ENCODE measurements around the gene RIPOR3. TPM values are rescaled to one million over a fixed set of nuclear protein-coding genes. Genes with fewer than 3 reads are reported as not detected.
"Not testable (repeated sequence)": the region's sequence is repeated elsewhere in the genome, so short reads cannot be mapped to it uniquely, and the experiment has no call there.

Gene RIPOR3
- total RNA-seq, 2 experiments from 2014 or later: not detected

- Mint-ChIP-seq H3K36me3 (ENCODE audit: low read depth) (peaks cover 65% of the 10 kb centered on the region), H3K4me1 (ENCODE audit: low read depth) (peaks cover 42% of the 10 kb centered on the region)
- CTCF ChIA-PET: interaction anchor here (0.9 to 9.2 kb wide), 15 partner anchors 9 to 454 kb away, joined by 3 to 158 read pairs (median 10); partner anchors contain the start of gene PTPN1
Measured at GRCh38 chr20:50574108-50574507, 117.2 kb downstream of the RIPOR3 start.

GRCh38 chr20:50572938-50573777, 118.2 kb downstream of the RIPOR3 start:
- Mint-ChIP-seq H3K9me3 (ENCODE audit: insufficient read depth) (no peaks in the 10 kb centered on the region), H3K4me1 (ENCODE audit: low read depth) (peaks cover 47% of the 10 kb centered on the region), H3K27ac (peak overlapping the region; percentile 1), H3K4me3 (no peak overlapping the region), H3K27me3 (ENCODE audit: low read depth) (no peaks in the 10 kb centered on the region), H3K36me3 (ENCODE audit: low read depth) (peaks cover 62% of the 10 kb centered on the region)
- CTCF ChIA-PET: interaction anchor here (0.7 to 9.2 kb wide), 12 partner anchors 8 to 453 kb away, joined by 3 to 158 read pairs (median 6); partner anchors contain the start of gene PTPN1
- POLR2A ChIA-PET: no interaction called here
- DNase-seq (no peak), ATAC-seq (no peak)

More at GRCh38 chr20:50574108-50574507, 117.2 kb downstream of the RIPOR3 start:
- Mint-ChIP-seq H3K9me3 (ENCODE audit: insufficient read depth) (no peaks in the 10 kb centered on the region), H3K27me3 (ENCODE audit: low read depth) (no peaks in the 10 kb centered on the region), H3K27ac (peak overlapping the region; percentile 52), H3K4me3 (no peak overlapping the region)
- ATAC-seq (no peak), DNase-seq (no peak)
- POLR2A ChIA-PET: interaction anchor here (0.5 to 0.9 kb wide), 3 partner anchors 61 to 427 kb away, joined by 3 read pairs; no protein-coding TSS in a partner anchor

GRCh38 chr20:50571466-50571865, 119.9 kb downstream of the RIPOR3 start:
- POLR2A ChIA-PET: no interaction called here

GRCh38 chr20:50569864-50570836, 121.2 kb downstream of the RIPOR3 start:
- peak overlapping the region; percentile 85 for H3K27ac Mint-ChIP-seq
- H3K36me3 Mint-ChIP-seq (ENCODE audit: low read depth): peaks cover 70% of the 10 kb centered on the region
- H3K27me3 Mint-ChIP-seq (ENCODE audit: low read depth): no peaks in the 10 kb centered on the region
- DNase-seq: peak; percentile 62
- ChIA-PET POLR2A (interaction anchor here (0.7 to 1.5 kb wide), 7 partner anchors 47 to 379 kb away, joined by 3 to 10 read pairs (median 4); no protein-coding TSS in a partner anchor), CTCF (interaction anchor here (0.6 to 9.2 kb wide), 26 partner anchors 9 to 591 kb away, joined by 3 to 158 read pairs (median 4); partner anchors contain the start of gene PTPN1)
- H3K4me3 Mint-ChIP-seq: no peak overlapping the region
- ATAC-seq: peak; percentile 81
- H3K4me1 Mint-ChIP-seq (ENCODE audit: low read depth): peaks cover 49% of the 10 kb centered on the region
- H3K9me3 Mint-ChIP-seq (ENCODE audit: insufficient read depth): no peaks in the 10 kb centered on the region

More at GRCh38 chr20:50571466-50571865, 119.9 kb downstream of the RIPOR3 start:
- CTCF ChIA-PET: interaction anchor here (1.0 to 9.2 kb wide), 5 partner anchors 8 to 93 kb away, joined by 3 to 158 read pairs (median 6); partner anchors contain the start of gene PTPN1
- Mint-ChIP-seq H3K9me3 (ENCODE audit: insufficient read depth) (no peaks in the 10 kb centered on the region), H3K4me3 (no peak overlapping the region), H3K27ac (no peak overlapping the region), H3K36me3 (ENCODE audit: low read depth) (peaks cover 67% of the 10 kb centered on the region), H3K27me3 (ENCODE audit: low read depth) (no peaks in the 10 kb centered on the region), H3K4me1 (ENCODE audit: low read depth) (peaks cover 50% of the 10 kb centered on the region)
- ATAC-seq (no peak), DNase-seq (no peak)

- ChIA-PET POLR2A (interaction anchor here (1.5 kb wide), 1 partner anchor 58 kb away, joined by 8 read pairs; no protein-coding TSS in a partner anchor), CTCF (interaction anchor here (0.7 to 9.2 kb wide), 6 partner anchors 16 to 94 kb away, joined by 3 to 158 read pairs (median 4); partner anchors contain the start of gene PTPN1)
- ATAC-seq: peak; percentile 10
- not testable (repeated sequence) for H3K4me3 Mint-ChIP-seq; DNase-seq; H3K9me3 Mint-ChIP-seq (ENCODE audit: insufficient read depth); H3K27me3 Mint-ChIP-seq (ENCODE audit: low read depth)
- Mint-ChIP-seq H3K36me3 (ENCODE audit: low read depth) (peaks cover 70% of the 10 kb centered on the region), H3K27ac (peak overlapping the region; percentile 85), H3K4me1 (ENCODE audit: low read depth) (peaks cover 46% of the 10 kb centered on the region)
Measured at GRCh38 chr20:50569487-50569863, 121.9 kb downstream of the RIPOR3 start.

GRCh38 chr20:50568549-50568942, 122.8 kb downstream of the RIPOR3 start:
- Mint-ChIP-seq H3K4me3 (no peak overlapping the region), H3K36me3 (ENCODE audit: low read depth) (peaks cover 67% of the 10 kb centered on the region), H3K27ac (peak overlapping the region; percentile 31), H3K9me3 (ENCODE audit: insufficient read depth) (no peaks in the 10 kb centered on the region), H3K4me1 (ENCODE audit: low read depth) (peaks cover 44% of the 10 kb centered on the region), H3K27me3 (ENCODE audit: low read depth) (no peaks in the 10 kb centered on the region)
- ChIA-PET CTCF (interaction anchor here (1.0 to 1.4 kb wide), 2 partner anchors 55 to 85 kb away, joined by 3 read pairs; no protein-coding TSS in a partner anchor), POLR2A (interaction anchor here (0.6 kb wide), 1 partner anchor 22 kb away, joined by 3 read pairs; no protein-coding TSS in a partner anchor)
- DNase-seq (no peak), ATAC-seq (no peak)

- POLR2A ChIA-PET: interaction anchor here (0.6 kb wide), 1 partner anchor 21 kb away, joined by 3 read pairs; no protein-coding TSS in a partner anchor
- Mint-ChIP-seq H3K4me3 (no peak overlapping the region), H3K27me3 (ENCODE audit: low read depth) (no peaks in the 10 kb centered on the region), H3K9me3 (ENCODE audit: insufficient read depth) (no peaks in the 10 kb centered on the region), H3K36me3 (ENCODE audit: low read depth) (peaks cover 68% of the 10 kb centered on the region), H3K27ac (no peak overlapping the region), H3K4me1 (ENCODE audit: low read depth) (peaks cover 46% of the 10 kb centered on the region)
- CTCF ChIA-PET: interaction anchor here (1.4 kb wide), 1 partner anchor 55 kb away, joined by 3 read pairs; no protein-coding TSS in a partner anchor
- no peak for DNase-seq
- ATAC-seq: no peak
Measured at GRCh38 chr20:50567860-50568548, 123.3 kb downstream of the RIPOR3 start.

- ChIA-PET POLR2A (interaction anchor here (0.5 kb wide), 1 partner anchor 19 kb away, joined by 3 read pairs; no protein-coding TSS in a partner anchor), CTCF (interaction anchor here (1.5 to 4.7 kb wide), 3 partner anchors 9 to 89 kb away, joined by 5 to 19 read pairs (median 8); no protein-coding TSS in a partner anchor)
- Mint-ChIP-seq H3K4me3 (no peak overlapping the region), H3K9me3 (ENCODE audit: insufficient read depth) (no peaks in the 10 kb centered on the region), H3K36me3 (ENCODE audit: low read depth) (peaks cover 77% of the 10 kb centered on the region), H3K27me3 (ENCODE audit: low read depth) (no peaks in the 10 kb centered on the region), H3K27ac (no peak overlapping the region), H3K4me1 (ENCODE audit: low read depth) (peaks cover 43% of the 10 kb centered on the region)
- no peak for DNase-seq
- no peak for ATAC-seq
Measured at GRCh38 chr20:50565871-50566270, 125.5 kb downstream of the RIPOR3 start.

- POLR2A ChIA-PET: no interaction called here
- peaks cover 39% of the 10 kb centered on the region for H3K4me1 Mint-ChIP-seq (ENCODE audit: low read depth)
Measured at GRCh38 chr20:50565383-50565782, 126.0 kb downstream of the RIPOR3 start.

GRCh38 chr20:50563133-50563944, 128.0 kb downstream of the RIPOR3 start:
- Mint-ChIP-seq H3K4me3 (no peak overlapping the region), H3K27me3 (ENCODE audit: low read depth) (no peaks in the 10 kb centered on the region), H3K27ac (peak overlapping the region; percentile 19), H3K9me3 (ENCODE audit: insufficient read depth) (no peaks in the 10 kb centered on the region), H3K36me3 (ENCODE audit: low read depth) (peaks cover 63% of the 10 kb centered on the region), H3K4me1 (ENCODE audit: low read depth) (peaks cover 32% of the 10 kb centered on the region)
- DNase-seq (no peak), ATAC-seq (no peak)
- POLR2A ChIA-PET: no interaction called here
- CTCF ChIA-PET: interaction anchor here (0.7 to 4.7 kb wide), 5 partner anchors 11 to 910 kb away, joined by 3 to 19 read pairs (median 3); no protein-coding TSS in a partner anchor

More at GRCh38 chr20:50565383-50565782, 126.0 kb downstream of the RIPOR3 start:
- H3K27me3 Mint-ChIP-seq (ENCODE audit: low read depth): no peaks in the 10 kb centered on the region
- no peak for ATAC-seq
- no peak for DNase-seq
- H3K4me3 Mint-ChIP-seq: no peak overlapping the region
- no peaks in the 10 kb centered on the region for H3K9me3 Mint-ChIP-seq (ENCODE audit: insufficient read depth)
- no peak overlapping the region for H3K27ac Mint-ChIP-seq
- CTCF ChIA-PET: interaction anchor here (1.1 to 4.7 kb wide), 5 partner anchors 9 to 88 kb away, joined by 3 to 19 read pairs (median 5); no protein-coding TSS in a partner anchor
- H3K36me3 Mint-ChIP-seq (ENCODE audit: low read depth): peaks cover 74% of the 10 kb centered on the region

All from activated CD8-positive, alpha-beta T cell treated with anti-CD3 and anti-CD28 coated beads, Interleukin-2, amount 10 ng/mL, durations not matched to agents 7 days and 5 days (primary cell).